Measurements from ENCODE around the gene MAML3.

GRCh38 chr4:140137671-140138070 lies 16.3 kb downstream of the MAML3 start:
- TF ChIP-seq, protein P1, sequence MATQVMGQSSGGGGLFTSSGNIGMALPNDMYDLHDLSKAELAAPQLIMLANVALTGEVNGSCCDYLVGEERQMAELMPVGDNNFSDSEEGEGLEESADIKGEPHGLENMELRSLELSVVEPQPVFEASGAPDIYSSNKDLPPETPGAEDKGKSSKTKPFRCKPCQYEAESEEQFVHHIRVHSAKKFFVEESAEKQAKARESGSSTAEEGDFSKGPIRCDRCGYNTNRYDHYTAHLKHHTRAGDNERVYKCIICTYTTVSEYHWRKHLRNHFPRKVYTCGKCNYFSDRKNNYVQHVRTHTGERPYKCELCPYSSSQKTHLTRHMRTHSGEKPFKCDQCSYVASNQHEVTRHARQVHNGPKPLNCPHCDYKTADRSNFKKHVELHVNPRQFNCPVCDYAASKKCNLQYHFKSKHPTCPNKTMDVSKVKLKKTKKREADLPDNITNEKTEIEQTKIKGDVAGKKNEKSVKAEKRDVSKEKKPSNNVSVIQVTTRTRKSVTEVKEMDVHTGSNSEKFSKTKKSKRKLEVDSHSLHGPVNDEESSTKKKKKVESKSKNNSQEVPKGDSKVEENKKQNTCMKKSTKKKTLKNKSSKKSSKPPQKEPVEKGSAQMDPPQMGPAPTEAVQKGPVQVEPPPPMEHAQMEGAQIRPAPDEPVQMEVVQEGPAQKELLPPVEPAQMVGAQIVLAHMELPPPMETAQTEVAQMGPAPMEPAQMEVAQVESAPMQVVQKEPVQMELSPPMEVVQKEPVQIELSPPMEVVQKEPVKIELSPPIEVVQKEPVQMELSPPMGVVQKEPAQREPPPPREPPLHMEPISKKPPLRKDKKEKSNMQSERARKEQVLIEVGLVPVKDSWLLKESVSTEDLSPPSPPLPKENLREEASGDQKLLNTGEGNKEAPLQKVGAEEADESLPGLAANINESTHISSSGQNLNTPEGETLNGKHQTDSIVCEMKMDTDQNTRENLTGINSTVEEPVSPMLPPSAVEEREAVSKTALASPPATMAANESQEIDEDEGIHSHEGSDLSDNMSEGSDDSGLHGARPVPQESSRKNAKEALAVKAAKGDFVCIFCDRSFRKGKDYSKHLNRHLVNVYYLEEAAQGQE (IDR thresholded peaks at IDR 0.05; ENCODE audit: low read depth), result no peak
- no peak for TF ChIP-seq TAF1 (IDR thresholded peaks at IDR 0.05; ENCODE audit: low read depth)
- no peak for TF ChIP-seq EP300 (IDR thresholded peaks at IDR 0.05; ENCODE audit: borderline replicate concordance)
- TF ChIP-seq RAD21 (IDR thresholded peaks at IDR 0.05; ENCODE audit: low read depth), result no peak
- no peak for TF ChIP-seq CEBPB (IDR thresholded peaks at IDR 0.05)
- no peak for TF ChIP-seq EGR1 (IDR thresholded peaks at IDR 0.05)
- TF ChIP-seq, protein P2, sequence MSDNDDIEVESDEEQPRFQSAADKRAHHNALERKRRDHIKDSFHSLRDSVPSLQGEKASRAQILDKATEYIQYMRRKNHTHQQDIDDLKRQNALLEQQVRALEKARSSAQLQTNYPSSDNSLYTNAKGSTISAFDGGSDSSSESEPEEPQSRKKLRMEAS (IDR thresholded peaks at IDR 0.05), result no peak
- TF ChIP-seq NFIC (IDR thresholded peaks at IDR 0.05), result no peak

All from Ishikawa (cell line).